Ishikawa (cell line): ENCODE measurements around the gene IFT172.

ENCODE experiments used
- CEBPB ChIP-seq: IDR thresholded peaks from 2 replicates; pipeline ENCODE4 v1.6.1; 2012
- CREB1 ChIP-seq: IDR thresholded peaks from 2 replicates; pipeline ENCODE4 v1.6.1; 2012; ENCODE audit warnings: low read depth
- EGR1 ChIP-seq: IDR thresholded peaks from 2 replicates; pipeline ENCODE4 v1.6.1; 2012
- EP300 ChIP-seq: IDR thresholded peaks from 2 replicates; pipeline ENCODE4 v1.6.1; 2012; ENCODE audit warnings: borderline replicate concordance
- FOXM1 ChIP-seq: IDR thresholded peaks from 2 replicates; pipeline ENCODE4 v1.6.1; 2012; ENCODE audit warnings: low read depth, borderline replicate concordance
- NFIC ChIP-seq: IDR thresholded peaks from 2 replicates; pipeline ENCODE4 v1.6.1; 2012
- RAD21 ChIP-seq: IDR thresholded peaks from 2 replicates; pipeline ENCODE4 v1.6.1; 2012; ENCODE audit warnings: low read depth
- TAF1 ChIP-seq: IDR thresholded peaks from 2 replicates; pipeline ENCODE4 v1.6.1; 2012; ENCODE audit warnings: low read depth, mild to moderate bottlenecking
- TCF12 ChIP-seq: IDR thresholded peaks from 2 replicates; pipeline ENCODE4 v1.6.1; 2012; ENCODE audit warnings: low read depth
- TEAD4 ChIP-seq: IDR thresholded peaks from 2 replicates; pipeline ENCODE4 v1.6.1; 2012
- USF1 ChIP-seq: IDR thresholded peaks from 2 replicates; pipeline ENCODE4 v1.6.1; 2012
- YY1 ChIP-seq: IDR thresholded peaks from 2 replicates; pipeline ENCODE4 v1.6.1; 2012; ENCODE audit warnings: low read depth
- ZBTB7A ChIP-seq: IDR thresholded peaks from 2 replicates; pipeline ENCODE4 v1.6.1; 2012; ENCODE audit warnings: low read depth
- TF ChIP-seq, protein P1 (sequence below): IDR thresholded peaks from 2 replicates; pipeline ENCODE4 v1.6.1; 2012
- TF ChIP-seq, protein P2 (sequence below): IDR thresholded peaks from 2 replicates; pipeline ENCODE4 v1.6.1; 2012; ENCODE audit warnings: low read depth, mild to moderate bottlenecking

The IFT172 gene

DNA sequence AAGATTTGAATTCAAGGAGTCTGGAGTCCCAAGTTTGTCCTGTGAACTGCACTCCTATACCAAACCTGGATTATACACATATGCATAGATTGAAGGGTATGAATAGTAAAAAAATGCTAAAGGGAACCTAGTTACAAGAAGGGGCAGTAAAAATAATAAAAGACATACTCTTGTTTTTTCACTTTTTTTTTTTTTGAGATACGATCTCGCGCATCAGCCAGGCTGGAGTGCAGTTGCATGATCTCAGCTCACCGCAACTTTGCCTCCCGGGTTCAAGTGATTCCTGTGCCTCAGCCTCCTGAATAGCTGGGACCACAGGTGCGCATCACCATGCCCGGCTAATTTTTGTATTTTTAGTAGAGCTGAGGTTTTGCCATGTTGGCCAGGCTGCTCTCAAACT is 25.1 kb downstream of the IFT172 start:
- TF ChIP-seq TEAD4: no peak
- TF ChIP-seq, protein P1, sequence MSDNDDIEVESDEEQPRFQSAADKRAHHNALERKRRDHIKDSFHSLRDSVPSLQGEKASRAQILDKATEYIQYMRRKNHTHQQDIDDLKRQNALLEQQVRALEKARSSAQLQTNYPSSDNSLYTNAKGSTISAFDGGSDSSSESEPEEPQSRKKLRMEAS: no peak
- no peak for TF ChIP-seq CREB1
- no peak for TF ChIP-seq ZBTB7A
- no peak for TF ChIP-seq EP300
- no peak for TF ChIP-seq TCF12

DNA sequence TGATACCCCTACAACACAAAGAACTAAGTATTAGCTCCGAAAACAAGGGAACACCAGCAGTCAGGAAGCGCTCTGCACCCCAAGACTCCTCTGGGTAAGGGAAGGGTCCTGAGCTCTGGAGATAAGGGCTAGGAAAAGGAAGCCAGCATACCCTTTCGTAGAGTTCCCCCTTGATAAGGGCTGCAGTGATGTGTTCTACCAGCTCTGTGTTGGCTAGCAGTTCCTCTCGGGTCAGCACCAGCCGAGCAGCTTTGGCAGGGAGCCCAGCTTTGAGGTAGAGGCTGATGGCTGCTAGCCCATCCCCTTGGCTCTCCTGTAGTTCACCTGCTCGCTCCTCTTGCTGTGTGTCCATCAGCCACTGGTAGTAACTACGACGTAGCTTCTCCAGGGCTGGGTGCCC is 28.4 kb downstream of the IFT172 start:
- no peak for TF ChIP-seq EP300

- TF ChIP-seq YY1 (no peak), ZBTB7A (no peak), RAD21 (no peak), CEBPB (no peak), EGR1 (no peak), TCF12 (no peak), USF1 (no peak), CREB1 (no peak), NFIC (no peak), EP300 (no peak), FOXM1 (no peak)
Measured at GRCh38 chr2:27453968-27454367, 35.6 kb downstream of the IFT172 start.

- no peak for TF ChIP-seq EP300
- no peak for TF ChIP-seq NFIC
- no peak for TF ChIP-seq ZBTB7A
- TF ChIP-seq, protein P2, sequence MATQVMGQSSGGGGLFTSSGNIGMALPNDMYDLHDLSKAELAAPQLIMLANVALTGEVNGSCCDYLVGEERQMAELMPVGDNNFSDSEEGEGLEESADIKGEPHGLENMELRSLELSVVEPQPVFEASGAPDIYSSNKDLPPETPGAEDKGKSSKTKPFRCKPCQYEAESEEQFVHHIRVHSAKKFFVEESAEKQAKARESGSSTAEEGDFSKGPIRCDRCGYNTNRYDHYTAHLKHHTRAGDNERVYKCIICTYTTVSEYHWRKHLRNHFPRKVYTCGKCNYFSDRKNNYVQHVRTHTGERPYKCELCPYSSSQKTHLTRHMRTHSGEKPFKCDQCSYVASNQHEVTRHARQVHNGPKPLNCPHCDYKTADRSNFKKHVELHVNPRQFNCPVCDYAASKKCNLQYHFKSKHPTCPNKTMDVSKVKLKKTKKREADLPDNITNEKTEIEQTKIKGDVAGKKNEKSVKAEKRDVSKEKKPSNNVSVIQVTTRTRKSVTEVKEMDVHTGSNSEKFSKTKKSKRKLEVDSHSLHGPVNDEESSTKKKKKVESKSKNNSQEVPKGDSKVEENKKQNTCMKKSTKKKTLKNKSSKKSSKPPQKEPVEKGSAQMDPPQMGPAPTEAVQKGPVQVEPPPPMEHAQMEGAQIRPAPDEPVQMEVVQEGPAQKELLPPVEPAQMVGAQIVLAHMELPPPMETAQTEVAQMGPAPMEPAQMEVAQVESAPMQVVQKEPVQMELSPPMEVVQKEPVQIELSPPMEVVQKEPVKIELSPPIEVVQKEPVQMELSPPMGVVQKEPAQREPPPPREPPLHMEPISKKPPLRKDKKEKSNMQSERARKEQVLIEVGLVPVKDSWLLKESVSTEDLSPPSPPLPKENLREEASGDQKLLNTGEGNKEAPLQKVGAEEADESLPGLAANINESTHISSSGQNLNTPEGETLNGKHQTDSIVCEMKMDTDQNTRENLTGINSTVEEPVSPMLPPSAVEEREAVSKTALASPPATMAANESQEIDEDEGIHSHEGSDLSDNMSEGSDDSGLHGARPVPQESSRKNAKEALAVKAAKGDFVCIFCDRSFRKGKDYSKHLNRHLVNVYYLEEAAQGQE: no peak
- TF ChIP-seq CREB1: no peak
- no peak for TF ChIP-seq USF1
- TF ChIP-seq EGR1: no peak
- no peak for TF ChIP-seq TAF1
- no peak for TF ChIP-seq FOXM1
- TF ChIP-seq, protein P1: no peak
- TF ChIP-seq CEBPB: no peak
- no peak for TF ChIP-seq TEAD4
- no peak for TF ChIP-seq TCF12
- no peak for TF ChIP-seq RAD21
- TF ChIP-seq YY1: no peak
Measured at GRCh38 chr2:27451095-27451494, 38.4 kb downstream of the IFT172 start.

DNA sequence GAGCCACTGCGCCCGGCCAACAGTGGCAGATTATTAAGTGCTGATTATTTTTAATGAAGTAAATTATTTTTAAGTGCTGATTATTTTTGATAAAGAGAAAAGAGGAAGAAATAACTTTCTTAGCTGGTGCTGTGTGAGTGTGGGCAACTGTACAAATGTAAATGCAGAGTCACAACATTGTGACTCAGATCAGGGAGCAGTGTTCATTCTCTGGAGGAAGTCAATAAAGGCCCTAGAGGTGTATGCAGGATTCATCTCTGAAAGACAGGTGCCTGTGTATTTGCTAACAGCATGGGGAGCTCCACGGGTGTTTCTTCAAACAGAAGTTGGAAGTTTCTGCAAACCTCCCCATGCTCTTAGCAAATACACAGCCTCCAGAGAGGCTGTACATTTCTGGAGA is 41.2 kb downstream of the IFT172 start:
- no peak for TF ChIP-seq CREB1

- TF ChIP-seq CREB1 (peak; percentile 24; the same call in 1 of the 2 replicates), RAD21 (0 out of 2 replicates have a peak, but pooled peaks have one; percentile 5), FOXM1 (no peak), CEBPB (peak; percentile 95)
Measured at GRCh38 chr2:27446057-27446456, 43.5 kb downstream of the IFT172 start.

GRCh38 chr2:27445615-27446014 is 43.9 kb downstream of the IFT172 start:
- no peak for TF ChIP-seq TAF1
- TF ChIP-seq TEAD4: no peak
- TF ChIP-seq RAD21: no peak
- TF ChIP-seq YY1: no peak
- no peak for TF ChIP-seq CREB1

GRCh38 chr2:27445155-27445554 is 44.4 kb downstream of the IFT172 start:
- TF ChIP-seq RAD21 (no peak), CREB1 (no peak), TAF1 (no peak), NFIC (no peak), YY1 (no peak), CEBPB (no peak), TEAD4 (no peak), EGR1 (no peak), FOXM1 (no peak), TCF12 (no peak), EP300 (no peak), ZBTB7A (no peak)
- TF ChIP-seq, protein P1: no peak
- TF ChIP-seq, protein P2: no peak
